ENCODE results near the gene GPR78. TPM values are rescaled to one million over a fixed set of nuclear protein-coding genes. Genes with fewer than 3 reads are reported as not detected.

The GPR78 gene
- total and polyA plus RNA-seq, 2 donors (not counting 1 experiment from before 2014, with no cell fraction given) = 0.20 to 0.33 TPM

DNA sequence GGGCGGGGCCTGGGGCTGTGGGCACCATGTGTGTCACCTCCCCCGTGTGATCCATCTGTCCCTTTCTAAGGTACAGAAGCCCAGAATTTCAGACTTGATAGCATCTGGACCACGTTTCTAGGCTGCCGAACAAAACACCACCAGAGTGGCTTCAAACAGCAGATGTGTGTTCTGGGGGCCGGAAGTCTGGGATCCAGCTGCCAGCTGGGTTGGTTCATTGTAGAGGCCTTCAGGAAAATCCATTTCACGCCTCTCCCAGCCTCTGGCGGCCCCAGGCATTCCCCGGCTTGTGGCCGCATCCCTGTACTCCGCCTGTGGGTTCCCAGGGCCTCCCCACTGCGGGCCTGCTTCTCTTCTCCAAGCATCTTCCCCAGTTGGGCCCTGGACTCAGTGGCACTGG lies 39.6 kb upstream of the GPR78 start:
- Histone ChIP-seq H3K9me3 (ENCODE audit: control insufficient read depth, insufficient read depth, low read depth, low read length) (no peaks in the 10 kb centered on the region), H3K27ac (ENCODE audit: insufficient read depth, low read length) (no peak overlapping the region), H2AFZ (ENCODE audit: low read length) (no peak overlapping the region), H3K36me3 (ENCODE audit: control insufficient read depth, insufficient read depth, low read length) (no peaks in the 10 kb centered on the region), H3K9ac (ENCODE audit: insufficient read depth, low read length) (no peak overlapping the region), H3K4me2 (ENCODE audit: extremely low read depth, insufficient read depth, low read length) (no peak overlapping the region), H3K4me3 (replicated peaks in 1 of 4; ENCODE audit: control extremely low read depth in 1 of 4, insufficient read depth in 1 of 4, low read depth in 3 of 4, low read length in 4 of 4) (no peak overlapping the region), H3K4me1 (ENCODE audit: control insufficient read depth, extremely low read depth, insufficient read depth, low read length) (peaks cover 10% of the 10 kb centered on the region), H3K27me3 (ENCODE audit: control insufficient read depth, insufficient read depth, low read length) (no peaks in the 10 kb centered on the region), H4K20me1 (ENCODE audit: control insufficient read depth, extremely low read depth, insufficient read depth, low read length) (no peaks in the 10 kb centered on the region), H3K79me2 (ENCODE audit: control insufficient read depth, insufficient read depth, low read length) (no peaks in the 10 kb centered on the region)
- TF ChIP-seq, protein P1, sequence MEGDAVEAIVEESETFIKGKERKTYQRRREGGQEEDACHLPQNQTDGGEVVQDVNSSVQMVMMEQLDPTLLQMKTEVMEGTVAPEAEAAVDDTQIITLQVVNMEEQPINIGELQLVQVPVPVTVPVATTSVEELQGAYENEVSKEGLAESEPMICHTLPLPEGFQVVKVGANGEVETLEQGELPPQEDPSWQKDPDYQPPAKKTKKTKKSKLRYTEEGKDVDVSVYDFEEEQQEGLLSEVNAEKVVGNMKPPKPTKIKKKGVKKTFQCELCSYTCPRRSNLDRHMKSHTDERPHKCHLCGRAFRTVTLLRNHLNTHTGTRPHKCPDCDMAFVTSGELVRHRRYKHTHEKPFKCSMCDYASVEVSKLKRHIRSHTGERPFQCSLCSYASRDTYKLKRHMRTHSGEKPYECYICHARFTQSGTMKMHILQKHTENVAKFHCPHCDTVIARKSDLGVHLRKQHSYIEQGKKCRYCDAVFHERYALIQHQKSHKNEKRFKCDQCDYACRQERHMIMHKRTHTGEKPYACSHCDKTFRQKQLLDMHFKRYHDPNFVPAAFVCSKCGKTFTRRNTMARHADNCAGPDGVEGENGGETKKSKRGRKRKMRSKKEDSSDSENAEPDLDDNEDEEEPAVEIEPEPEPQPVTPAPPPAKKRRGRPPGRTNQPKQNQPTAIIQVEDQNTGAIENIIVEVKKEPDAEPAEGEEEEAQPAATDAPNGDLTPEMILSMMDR (conservative IDR thresholded peaks at IDR 0.05 in 1 of 2, IDR thresholded peaks at IDR 0.05 in 1 of 2; ENCODE audit: low read depth in 1 of 2, low read length in 2 of 2) = no peak
- TF ChIP-seq EZH2 (IDR thresholded peaks at IDR 0.05; ENCODE audit: low read length, missing control alignments) = no peak
- no peak for DNase-seq (ENCODE audit: low read depth in 2 of 2)

DNA sequence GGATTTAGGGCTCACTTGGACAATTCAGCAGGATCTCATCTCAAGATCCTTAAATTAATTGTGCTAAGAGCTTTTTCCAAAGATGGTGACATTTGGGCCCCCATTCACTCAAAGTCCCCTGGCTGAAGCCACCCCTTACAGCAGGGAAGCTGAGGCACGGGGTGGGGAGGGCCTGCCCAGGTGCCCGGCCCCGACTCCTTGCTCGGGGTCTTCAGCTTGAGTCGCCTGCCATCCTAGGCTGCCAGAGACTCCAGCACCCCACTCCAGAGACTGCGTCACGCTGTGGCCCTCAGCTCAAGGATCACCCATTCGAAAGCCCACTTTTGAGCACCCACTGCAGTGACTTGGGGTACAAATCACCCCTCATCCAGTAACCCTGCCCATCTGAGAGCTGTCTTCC lies 39.2 kb upstream of the GPR78 start:
- no peaks in the 10 kb centered on the region for H3K27me3 ChIP-seq (ENCODE audit: control insufficient read depth, insufficient read depth, low read length)
- no peak overlapping the region for H3K9ac ChIP-seq (ENCODE audit: insufficient read depth, low read length)
- no peaks in the 10 kb centered on the region for H3K36me3 ChIP-seq (ENCODE audit: control insufficient read depth, insufficient read depth, low read length)
- H3K27ac ChIP-seq (ENCODE audit: insufficient read depth, low read length) = no peak overlapping the region
- TF ChIP-seq, protein P1 (conservative IDR thresholded peaks at IDR 0.05 in 1 of 2, IDR thresholded peaks at IDR 0.05 in 1 of 2; ENCODE audit: low read depth in 1 of 2, low read length in 2 of 2) = no peak
- H3K4me3 ChIP-seq (replicated peaks in 1 of 4; ENCODE audit: control extremely low read depth in 1 of 4, insufficient read depth in 1 of 4, low read depth in 3 of 4, low read length in 4 of 4) = no peak overlapping the region
- no peak overlapping the region for H2AFZ ChIP-seq (ENCODE audit: low read length)
- H4K20me1 ChIP-seq (ENCODE audit: control insufficient read depth, extremely low read depth, insufficient read depth, low read length) = no peaks in the 10 kb centered on the region
- H3K4me2 ChIP-seq (ENCODE audit: extremely low read depth, insufficient read depth, low read length) = no peak overlapping the region
- no peak for DNase-seq (ENCODE audit: low read depth in 2 of 2)
- no peaks in the 10 kb centered on the region for H3K9me3 ChIP-seq (ENCODE audit: control insufficient read depth, insufficient read depth, low read depth, low read length)
- H3K79me2 ChIP-seq (ENCODE audit: control insufficient read depth, insufficient read depth, low read length) = no peaks in the 10 kb centered on the region
- peaks cover 10% of the 10 kb centered on the region for H3K4me1 ChIP-seq (ENCODE audit: control insufficient read depth, extremely low read depth, insufficient read depth, low read length)

DNA sequence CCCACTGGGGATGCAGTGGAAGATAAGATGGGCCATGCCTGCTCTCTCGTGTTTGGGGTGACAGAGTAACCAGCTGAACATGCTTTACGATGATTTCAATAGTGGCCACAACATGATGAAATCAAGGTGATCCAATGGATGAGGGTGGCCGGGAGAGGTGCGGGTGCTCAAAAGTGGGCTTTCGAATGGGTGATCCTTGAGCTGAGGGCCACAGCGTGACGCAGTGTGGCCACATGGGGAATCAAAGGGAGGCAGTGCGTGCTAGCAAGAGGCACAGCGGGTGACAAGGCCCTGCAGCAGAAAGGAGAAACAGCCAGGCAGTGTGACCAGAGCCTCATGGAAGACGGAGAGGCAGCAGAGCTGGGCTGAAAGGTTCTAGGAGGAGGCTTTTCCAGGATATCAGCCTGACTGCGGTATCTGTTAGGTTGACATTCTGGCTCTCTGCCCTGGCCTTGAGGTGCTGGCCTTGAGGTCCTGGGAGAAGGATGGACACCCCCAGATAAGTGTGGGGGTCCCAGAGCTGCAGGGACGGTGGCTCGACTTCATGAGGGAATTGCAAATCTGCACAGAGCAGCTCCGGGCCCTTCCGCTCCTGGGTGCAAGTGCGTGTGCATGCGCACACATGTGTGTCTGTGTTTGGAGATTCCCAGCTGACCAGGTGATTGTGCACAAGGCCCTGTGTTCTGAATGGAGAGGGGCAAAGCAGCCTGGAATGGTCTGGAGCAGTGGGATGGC lies 38.0 kb upstream of the GPR78 start:
- no peak overlapping the region for H3K4me3 ChIP-seq (replicated peaks in 1 of 4; ENCODE audit: control extremely low read depth in 1 of 4, insufficient read depth in 1 of 4, low read depth in 3 of 4, low read length in 4 of 4)

More for the DNA sequence above, 38.0 kb upstream of the GPR78 start:
- H3K4me1 ChIP-seq (ENCODE audit: control insufficient read depth, extremely low read depth, insufficient read depth, low read length) = peaks cover 7% of the 10 kb centered on the region
- H3K27ac ChIP-seq (ENCODE audit: insufficient read depth, low read length) = no peak overlapping the region
- H3K27me3 ChIP-seq (ENCODE audit: control insufficient read depth, insufficient read depth, low read length) = no peaks in the 10 kb centered on the region
- H3K9me3 ChIP-seq (ENCODE audit: control insufficient read depth, insufficient read depth, low read depth, low read length) = no peaks in the 10 kb centered on the region
- H3K36me3 ChIP-seq (ENCODE audit: control insufficient read depth, insufficient read depth, low read length) = no peaks in the 10 kb centered on the region
- no peak overlapping the region for H2AFZ ChIP-seq (ENCODE audit: low read length)
- H3K4me2 ChIP-seq (ENCODE audit: extremely low read depth, insufficient read depth, low read length) = no peak overlapping the region
- TF ChIP-seq, protein P1 (conservative IDR thresholded peaks at IDR 0.05 in 1 of 2, IDR thresholded peaks at IDR 0.05 in 1 of 2; ENCODE audit: low read depth in 1 of 2, low read length in 2 of 2) = no peak
- no peak for TF ChIP-seq EZH2 (IDR thresholded peaks at IDR 0.05; ENCODE audit: low read length, missing control alignments)
- H4K20me1 ChIP-seq (ENCODE audit: control insufficient read depth, extremely low read depth, insufficient read depth, low read length) = no peaks in the 10 kb centered on the region
- no peaks in the 10 kb centered on the region for H3K79me2 ChIP-seq (ENCODE audit: control insufficient read depth, insufficient read depth, low read length)
- no peak overlapping the region for H3K9ac ChIP-seq (ENCODE audit: insufficient read depth, low read length)
- DNase-seq (ENCODE audit: low read depth in 2 of 2) = no peak

All from fibroblast of lung (primary cell).